H9 (cell line): Measurements from ENCODE around the gene RNF130. TPM values are rescaled to one million over a fixed set of nuclear protein-coding genes. Genes with fewer than 3 reads are reported as not detected.

Experiments
- DNase-seq: peaks from one replicate; pipeline ENCODE4 v3.0.0-alpha.2; 2017
- H2AFZ ChIP-seq: one replicate; pipeline ENCODE4 v1.6.1; 2013; ENCODE audit warnings: mild to moderate bottlenecking, low read length, control low read depth, moderate library complexity
- H2AK5ac ChIP-seq: 2 replicates; pipeline ENCODE4 v1.6.1; 2013; ENCODE audit warnings: low read length, control low read depth, mixed read lengths; ENCODE audit not compliant: insufficient read length
- H2BK120ac ChIP-seq: one replicate; pipeline ENCODE4 v1.6.1; 2013; ENCODE audit warnings: low read depth, mild to moderate bottlenecking, low read length, control low read depth, inconsistent platforms; ENCODE audit not compliant: poor library complexity, severe bottlenecking
- H2BK12ac ChIP-seq: 2 replicates; pipeline ENCODE4 v1.6.1; 2013; ENCODE audit warnings: low read length, control low read depth, mixed read lengths, low read depth; ENCODE audit not compliant: insufficient read length
- H2BK15ac ChIP-seq: 2 replicates; pipeline ENCODE4 v1.6.1; 2013; ENCODE audit warnings: low read depth, low read length, control low read depth
- H2BK20ac ChIP-seq: one replicate; pipeline ENCODE4 v1.6.1; 2013; ENCODE audit warnings: low read depth, mild to moderate bottlenecking, low read length, control low read depth, inconsistent platforms; ENCODE audit not compliant: poor library complexity, severe bottlenecking
- H2BK5ac ChIP-seq: 2 replicates; pipeline ENCODE4 v1.6.1; 2013; ENCODE audit warnings: low read length, control low read depth, mixed read lengths; ENCODE audit not compliant: insufficient read length
- H3K14ac ChIP-seq: 2 replicates; pipeline ENCODE4 v1.6.1; 2013; ENCODE audit warnings: low read length, control low read depth; ENCODE audit not compliant: insufficient read depth
- H3K18ac ChIP-seq: 2 replicates; pipeline ENCODE4 v1.6.1; 2013; ENCODE audit warnings: low read depth, mild to moderate bottlenecking, mixed read lengths, low read length, control low read depth; ENCODE audit not compliant: insufficient read length
- H3K23ac ChIP-seq: 2 replicates; pipeline ENCODE4 v1.6.1; 2013; ENCODE audit warnings: low read length, control low read depth, mixed read lengths, low read depth; ENCODE audit not compliant: insufficient read length
- H3K23me2 ChIP-seq: 2 replicates; pipeline ENCODE4 v1.6.1; 2013; ENCODE audit warnings: low read depth, mild to moderate bottlenecking, mixed read lengths, low read length, control low read depth; ENCODE audit not compliant: insufficient read length, poor library complexity, severe bottlenecking
- H3K27ac ChIP-seq: 2 replicates; pipeline ENCODE4 v1.5.1; 2013; ENCODE audit warnings: low read length, control low read depth, mixed read lengths, low read depth; ENCODE audit not compliant: insufficient read length
- H3K27me3 ChIP-seq: 2 replicates; pipeline ENCODE4 v1.6.1; 2013; ENCODE audit warnings: low read length, control low read depth, inconsistent platforms; ENCODE audit not compliant: insufficient read depth
- H3K4ac ChIP-seq: 2 replicates; pipeline ENCODE4 v1.6.1; 2013; ENCODE audit warnings: low read depth, mild to moderate bottlenecking, control low read depth, inconsistent platforms, low read length, moderate library complexity
- H3K4me1 ChIP-seq: 2 replicates; pipeline ENCODE4 v1.6.1; 2013; ENCODE audit warnings: low read length, control low read depth, inconsistent platforms; ENCODE audit not compliant: insufficient read depth
- H3K4me2 ChIP-seq: 2 replicates; pipeline ENCODE4 v1.6.1; 2013; ENCODE audit warnings: low read length, control low read depth, mixed read lengths; ENCODE audit not compliant: insufficient read length, insufficient read depth
- H3K56ac ChIP-seq: 2 replicates; pipeline ENCODE4 v1.6.1; 2013; ENCODE audit warnings: low read depth, mild to moderate bottlenecking, mixed read lengths, low read length, control low read depth; ENCODE audit not compliant: insufficient read length
- H3K79me1 ChIP-seq: 2 replicates; pipeline ENCODE4 v1.6.1; 2013; ENCODE audit warnings: low read depth, mild to moderate bottlenecking, moderate library complexity, low read length, control low read depth, inconsistent platforms; ENCODE audit not compliant: insufficient read depth, poor library complexity, severe bottlenecking
- H3K79me2 ChIP-seq: 2 replicates; pipeline ENCODE4 v1.6.1; 2013; ENCODE audit warnings: low read length, control low read depth, inconsistent platforms; ENCODE audit not compliant: insufficient read depth
- H3K9ac ChIP-seq: 2 replicates; pipeline ENCODE4 v1.6.1; 2013; ENCODE audit warnings: low read length, control low read depth, mixed read lengths; ENCODE audit not compliant: insufficient read length; ENCODE audit errors: extremely low read depth
- H3K9me3 ChIP-seq: one replicate; pipeline ENCODE4 v1.6.1; 2013; ENCODE audit warnings: low read depth, low read length, inconsistent platforms; ENCODE audit not compliant: control insufficient read depth
- H3T11ph ChIP-seq: one replicate; pipeline ENCODE4 v1.6.1; 2013; ENCODE audit warnings: mild to moderate bottlenecking, low read length, control low read depth, inconsistent platforms
- H4K20me1 ChIP-seq: one replicate; pipeline ENCODE4 v1.6.1; 2013; ENCODE audit not compliant: control insufficient read depth, insufficient read length, insufficient read depth
- H4K5ac ChIP-seq: 2 replicates; pipeline ENCODE4 v1.6.1; 2013; ENCODE audit warnings: low read depth, mild to moderate bottlenecking, mixed read lengths, low read length, control low read depth; ENCODE audit not compliant: insufficient read length
- H4K8ac ChIP-seq: replicated peaks from 2 replicates; pipeline ENCODE4 v1.6.1; 2013; ENCODE audit warnings: low read length, control low read depth, mixed read lengths, low read depth; ENCODE audit not compliant: insufficient read length
- H4K91ac ChIP-seq: 2 replicates; pipeline ENCODE4 v1.6.1; 2013; ENCODE audit warnings: low read depth, mild to moderate bottlenecking, moderate library complexity, mixed read lengths, low read length, control low read depth; ENCODE audit not compliant: insufficient read length
- H3K27ac Mint-ChIP-seq, 3 experiments: 2 replicates in 2 of 3; 3 replicates in 1 of 3; pipeline ENCODE4 v1.8.0; 2020 to 2021; ENCODE audit warnings: mixed read lengths in 3 of 3, mild to moderate bottlenecking in 1 of 3, moderate library complexity in 1 of 3
- H3K27me3 Mint-ChIP-seq: 2 replicates; pipeline ENCODE4 v1.8.0; 2021; ENCODE audit warnings: low read depth, mild to moderate bottlenecking, moderate library complexity, mixed read lengths
- H3K36me3 Mint-ChIP-seq, 3 experiments: 2 replicates in 2 of 3; 3 replicates in 1 of 3; pipeline ENCODE4 v1.8.0; 2020 to 2021; ENCODE audit warnings: low read depth in 3 of 3, mixed read lengths in 3 of 3; ENCODE audit not compliant: insufficient read depth in 1 of 3
- H3K4me1 Mint-ChIP-seq, 2 experiments: 2 replicates each; pipeline ENCODE4 v1.8.0; 2020; ENCODE audit warnings: mixed read lengths in 2 of 2
- H3K4me3 Mint-ChIP-seq, 2 experiments: 2 replicates in 1 of 2; 3 replicates in 1 of 2; pipeline ENCODE4 v1.8.0; 2020 to 2021; ENCODE audit warnings: mild to moderate bottlenecking in 2 of 2, mixed read lengths in 2 of 2, moderate library complexity in 1 of 2
- H3K9me3 Mint-ChIP-seq, 2 experiments: 2 replicates in 1 of 2; 3 replicates in 1 of 2; pipeline ENCODE4 v1.8.0; 2020; ENCODE audit warnings: mild to moderate bottlenecking in 2 of 2, mixed read lengths in 2 of 2, moderate library complexity in 1 of 2
- WGBS: extraction: QIAGEN DNeasy Blood & Tissue Kit; methylation state at CpG from one replicate; pipeline ENCODE4 v1.1.7; 2013; ENCODE audit warnings: missing lambda C conversion rate, low lambda C conversion rate, mixed read lengths; ENCODE audit not compliant: insufficient read length; ENCODE audit errors: extremely low coverage; 5-methylcytosine and 5-hydroxymethylcytosine counted together
- total RNA-seq: library from RNA; stranded (reverse); gene quantifications from 2 replicates; pipeline ENCODE4 v1.2.1, GENCODE V29; 2021
- TF ChIP-seq, protein P1 (sequence below): fragments of 200-600 bp; sonication (generic); conservative IDR thresholded peaks from 3 replicates; pipeline ENCODE4 v1.8.0; 2021; ENCODE audit warnings: antibody characterized with exemption, mild to moderate bottlenecking

RNF130 gene
- total RNA-seq, 1 experiment from 2014 or later: 80.0 TPM

DNA sequence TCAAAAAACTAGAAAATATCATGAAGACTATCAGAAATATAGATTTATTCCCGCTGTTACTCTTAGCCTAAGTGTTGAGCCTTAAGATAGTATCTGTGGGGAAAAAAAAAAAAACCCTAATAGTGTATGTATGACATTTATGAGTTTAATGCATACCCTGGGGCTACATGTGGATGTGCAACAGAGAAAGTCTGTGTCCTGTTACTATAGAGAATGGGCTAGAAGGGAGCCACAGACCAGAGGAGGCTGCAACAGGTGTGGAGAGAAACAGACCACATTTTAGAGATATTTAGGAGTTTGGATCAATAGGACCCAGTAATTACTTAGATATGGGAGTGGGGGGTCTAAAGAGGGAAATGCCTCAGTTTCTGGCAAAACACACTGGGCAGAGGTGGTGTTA, 15.4 kb downstream of the RNF130 start:
- Histone ChIP-seq H3T11ph (no peak overlapping the region), H3K27me3 (no peaks in the 10 kb centered on the region), H2BK15ac (no peak overlapping the region), H3K23ac (no peak overlapping the region), H3K4me2 (no peak overlapping the region), H3K4me1 (peaks cover 20% of the 10 kb centered on the region; the same call in 1 of the 2 replicates), H3K27ac (peak overlapping the region; percentile 34), H2BK12ac (no peak overlapping the region), H3K56ac (no peak overlapping the region), H2AK5ac (no peak overlapping the region), H3K4ac (no peak overlapping the region), H4K8ac (no peak overlapping the region), H3K23me2 (no peaks in the 10 kb centered on the region), H4K5ac (no peak overlapping the region), H3K79me1 (peaks cover 3% of the 10 kb centered on the region), H4K20me1 (no peaks in the 10 kb centered on the region), H2AFZ (no peak overlapping the region), H3K79me2 (peaks cover 18% of the 10 kb centered on the region; the same call in 1 of the 2 replicates), H3K9me3 (no peaks in the 10 kb centered on the region), H2BK5ac (no peak overlapping the region), H3K18ac (no peak overlapping the region), H3K14ac (no peak overlapping the region), H3K9ac (no peak overlapping the region), H4K91ac (no peak overlapping the region), H2BK120ac (no peak overlapping the region), H2BK20ac (no peak overlapping the region)
- TF ChIP-seq, protein P1, sequence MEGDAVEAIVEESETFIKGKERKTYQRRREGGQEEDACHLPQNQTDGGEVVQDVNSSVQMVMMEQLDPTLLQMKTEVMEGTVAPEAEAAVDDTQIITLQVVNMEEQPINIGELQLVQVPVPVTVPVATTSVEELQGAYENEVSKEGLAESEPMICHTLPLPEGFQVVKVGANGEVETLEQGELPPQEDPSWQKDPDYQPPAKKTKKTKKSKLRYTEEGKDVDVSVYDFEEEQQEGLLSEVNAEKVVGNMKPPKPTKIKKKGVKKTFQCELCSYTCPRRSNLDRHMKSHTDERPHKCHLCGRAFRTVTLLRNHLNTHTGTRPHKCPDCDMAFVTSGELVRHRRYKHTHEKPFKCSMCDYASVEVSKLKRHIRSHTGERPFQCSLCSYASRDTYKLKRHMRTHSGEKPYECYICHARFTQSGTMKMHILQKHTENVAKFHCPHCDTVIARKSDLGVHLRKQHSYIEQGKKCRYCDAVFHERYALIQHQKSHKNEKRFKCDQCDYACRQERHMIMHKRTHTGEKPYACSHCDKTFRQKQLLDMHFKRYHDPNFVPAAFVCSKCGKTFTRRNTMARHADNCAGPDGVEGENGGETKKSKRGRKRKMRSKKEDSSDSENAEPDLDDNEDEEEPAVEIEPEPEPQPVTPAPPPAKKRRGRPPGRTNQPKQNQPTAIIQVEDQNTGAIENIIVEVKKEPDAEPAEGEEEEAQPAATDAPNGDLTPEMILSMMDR: no peak
- Mint-ChIP-seq H3K9me3 (no peaks in the 10 kb centered on the region), H3K4me1 (peaks cover 71 to 77% of the 10 kb centered on the region in 2 experiments), H3K36me3 (peaks cover 0 to 6% (median 0%) of the 10 kb centered on the region in 3 experiments; a peak in 4 of 7 replicates), H3K4me3 (no peak overlapping the region), H3K27me3 (no peaks in the 10 kb centered on the region), H3K27ac (peak overlapping the region in 2 of 3 experiments; percentile 13 to 16; a peak in 4 of 7 replicates)
- no CpG with 5 or more reads among the region's 1 CpG for WGBS
- DNase-seq: no peak
